ENCODE results near the gene ESRP2. TPM values are rescaled to one million over a fixed set of nuclear protein-coding genes. Genes with fewer than 3 reads are reported as not detected.

Gene ESRP2
- total RNA-seq, 1 experiment from 2014 or later: 0.19 TPM

DNA sequence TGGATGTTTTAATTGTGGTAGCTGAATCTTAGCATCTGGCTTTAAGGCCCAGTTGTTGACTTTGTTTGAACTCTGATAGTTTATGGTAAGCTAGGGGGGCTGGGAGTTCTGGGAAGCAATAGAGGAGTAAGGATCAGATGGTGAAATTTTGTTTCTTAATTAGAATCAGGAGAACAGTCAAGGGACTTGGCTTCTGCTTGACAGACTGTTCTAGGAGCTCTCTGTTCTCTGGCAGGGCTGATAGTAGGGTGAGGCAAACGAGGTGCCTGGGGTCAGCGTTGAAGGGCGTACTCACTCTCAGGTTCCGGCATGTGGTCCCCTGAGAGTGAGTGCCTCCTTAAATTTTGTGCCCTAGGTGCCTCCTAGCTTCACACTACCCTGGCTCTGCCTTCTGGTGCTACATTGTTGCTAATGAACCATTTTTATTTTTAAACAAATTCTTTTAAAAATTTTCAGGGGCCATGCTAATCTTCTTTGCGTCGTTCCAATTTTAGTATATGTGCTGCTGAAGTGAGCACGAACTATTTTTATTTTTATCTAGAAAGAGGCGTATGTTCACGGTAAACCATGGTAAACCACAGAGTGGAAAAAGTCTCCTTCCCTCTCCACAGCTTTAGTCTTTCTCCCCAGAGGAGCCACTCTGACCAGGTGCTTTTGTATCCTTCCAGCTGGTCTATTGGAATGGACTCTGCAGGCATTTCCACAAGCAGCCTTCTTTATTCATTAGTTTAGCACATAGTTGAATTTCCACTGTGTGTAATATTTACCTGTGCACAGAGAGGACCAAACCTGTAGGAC, 48.1 kb upstream of the ESRP2 start:
- ChIA-PET CTCF (no interaction called here), POLR2A (ENCODE audit: low non-redundant PET) (interaction anchor here (0.6 kb wide), 1 partner anchor 374 kb away, joined by 4 read pairs; no protein-coding TSS in a partner anchor)
- no peak for DNase-seq (ENCODE audit: low spot score)
- H3K4me3 ChIP-seq (ENCODE audit: low read depth, low read length, poor library complexity, severe bottlenecking): no peak overlapping the region
- TF ChIP-seq CTCF (conservative IDR thresholded peaks at IDR 0.05; ENCODE audit: low read depth, low read length) (no peak), EZH2 (IDR thresholded peaks at IDR 0.05; ENCODE audit: borderline replicate concordance, low read depth, low read length, poor library complexity, severe bottlenecking) (no peak)
- no TSS peak for BruUV-seq (replicated peaks)
- H3K27ac ChIP-seq (ENCODE audit: low read depth, low read length, poor library complexity, severe bottlenecking): no peak overlapping the region
- peaks cover 12% of the 10 kb centered on the region for H3K36me3 ChIP-seq (ENCODE audit: insufficient read depth, low read length, poor library complexity, severe bottlenecking)
- H3K9me3 ChIP-seq (ENCODE audit: low read depth, low read length, poor library complexity, severe bottlenecking): no peaks in the 10 kb centered on the region
- intact Hi-C loops (cut with micrococcal nuclease; ENCODE audit: unreplicated experiment): no loop called here
- no peaks in the 10 kb centered on the region for H3K27me3 ChIP-seq (replicated peaks; ENCODE audit: insufficient read depth, low read depth, low read length, poor library complexity)
- no peaks in the 10 kb centered on the region for H3K4me1 ChIP-seq (ENCODE audit: insufficient read depth, low read length, poor library complexity, severe bottlenecking)

DNA sequence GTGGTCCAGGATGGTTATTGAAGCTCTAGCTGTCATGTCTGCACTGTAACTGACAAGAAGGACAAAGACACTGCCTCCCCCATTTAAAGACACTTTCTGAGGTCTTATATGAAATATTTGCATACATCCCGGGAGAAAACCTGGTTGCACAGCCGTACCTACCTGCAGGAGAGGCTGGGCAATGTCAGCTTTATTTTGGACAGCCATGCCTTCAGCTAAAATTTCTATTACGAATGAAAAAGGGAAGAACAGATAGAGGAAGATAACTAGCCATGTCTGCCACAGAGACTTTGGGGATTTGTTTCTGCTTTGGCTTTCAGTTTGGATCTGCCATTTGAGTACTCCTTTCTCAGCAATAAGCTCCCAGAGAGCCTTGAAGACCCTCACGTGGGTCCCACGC, 47.4 kb upstream of the ESRP2 start:
- peaks cover 12% of the 10 kb centered on the region for H3K36me3 ChIP-seq (ENCODE audit: insufficient read depth, low read length, poor library complexity, severe bottlenecking)
- TF ChIP-seq CTCF (conservative IDR thresholded peaks at IDR 0.05; ENCODE audit: low read depth, low read length) (no peak), EZH2 (IDR thresholded peaks at IDR 0.05; ENCODE audit: borderline replicate concordance, low read depth, low read length, poor library complexity, severe bottlenecking) (no peak)

GRCh38 chr16:68282064-68282452, 46.1 kb upstream of the ESRP2 start:
- H3K4me1 ChIP-seq (ENCODE audit: insufficient read depth, low read length, poor library complexity, severe bottlenecking): no peaks in the 10 kb centered on the region
- peaks cover 5% of the 10 kb centered on the region for H3K36me3 ChIP-seq (ENCODE audit: insufficient read depth, low read length, poor library complexity, severe bottlenecking)
- ChIA-PET POLR2A (ENCODE audit: low non-redundant PET) (no interaction called here), CTCF (no interaction called here)
- intact Hi-C loops (cut with micrococcal nuclease; ENCODE audit: unreplicated experiment): no loop called here
- no peak for TF ChIP-seq EZH2 (IDR thresholded peaks at IDR 0.05; ENCODE audit: borderline replicate concordance, low read depth, low read length, poor library complexity, severe bottlenecking)
- TF ChIP-seq CTCF (conservative IDR thresholded peaks at IDR 0.05; ENCODE audit: low read depth, low read length): no peak
- no TSS peak for BruUV-seq (replicated peaks)
- no peaks in the 10 kb centered on the region for H3K9me3 ChIP-seq (ENCODE audit: low read depth, low read length, poor library complexity, severe bottlenecking)
- no peaks in the 10 kb centered on the region for H3K27me3 ChIP-seq (replicated peaks; ENCODE audit: insufficient read depth, low read depth, low read length, poor library complexity)
- no peak overlapping the region for H3K27ac ChIP-seq (ENCODE audit: low read depth, low read length, poor library complexity, severe bottlenecking)
- H3K4me3 ChIP-seq (ENCODE audit: low read depth, low read length, poor library complexity, severe bottlenecking): no peak overlapping the region
- DNase-seq (ENCODE audit: low spot score): no peak

More for the DNA sequence above, 47.4 kb upstream of the ESRP2 start:
- Histone ChIP-seq H3K9me3 (ENCODE audit: low read depth, low read length, poor library complexity, severe bottlenecking) (no peaks in the 10 kb centered on the region), H3K27ac (ENCODE audit: low read depth, low read length, poor library complexity, severe bottlenecking) (no peak overlapping the region), H3K4me1 (ENCODE audit: insufficient read depth, low read length, poor library complexity, severe bottlenecking) (no peaks in the 10 kb centered on the region), H3K4me3 (ENCODE audit: low read depth, low read length, poor library complexity, severe bottlenecking) (no peak overlapping the region), H3K27me3 (replicated peaks; ENCODE audit: insufficient read depth, low read depth, low read length, poor library complexity) (no peaks in the 10 kb centered on the region)
- DNase-seq (ENCODE audit: low spot score): no peak
- ChIA-PET CTCF (no interaction called here), POLR2A (ENCODE audit: low non-redundant PET) (no interaction called here)
- intact Hi-C loops (cut with micrococcal nuclease; ENCODE audit: unreplicated experiment): no loop called here
- no TSS peak for BruUV-seq (replicated peaks)

Data from A673 (cell line).